ENCODE results near the gene KCNA5.

DNA sequence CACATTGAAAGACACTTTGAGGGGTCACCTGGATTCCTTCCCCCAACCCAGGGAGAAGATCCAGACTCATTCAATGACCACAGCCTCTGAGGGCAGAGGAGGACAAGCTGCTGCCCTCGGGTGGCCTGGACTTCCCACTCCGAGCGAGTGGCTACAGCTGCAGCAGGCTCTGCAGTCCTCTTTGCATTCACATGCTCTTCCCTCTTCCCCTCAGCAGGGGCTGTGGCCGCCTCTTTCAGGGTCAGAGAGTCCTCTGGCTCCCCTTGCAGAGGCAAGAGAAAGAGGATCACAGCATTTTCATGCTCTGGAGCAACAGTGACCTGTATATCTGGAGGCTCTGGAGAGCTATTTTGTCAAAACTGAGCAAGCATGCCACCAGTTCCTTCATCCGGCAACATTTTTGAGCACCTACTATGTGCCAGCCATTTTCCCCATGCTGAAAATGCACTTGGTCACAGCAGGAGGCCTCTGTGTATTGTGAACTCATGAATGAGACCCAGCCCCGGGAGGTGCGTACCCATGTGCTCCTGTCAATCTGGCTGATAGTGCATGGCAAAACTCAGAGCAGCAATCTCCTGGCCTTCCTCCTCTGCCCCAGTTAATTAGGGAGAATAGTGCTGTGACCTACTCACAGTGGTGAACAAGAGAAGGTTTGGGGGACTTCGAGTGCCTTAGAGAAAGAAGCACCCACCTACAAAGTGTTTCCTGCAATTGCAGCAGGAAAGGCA lies 42.9 kb upstream of the KCNA5 start:
- TF ChIP-seq POLR2A (IDR thresholded peaks at IDR 0.05) (no peak), CTCF (IDR thresholded peaks at IDR 0.05) (no peak), POLR2AphosphoS5 (IDR thresholded peaks at IDR 0.05) (no peak)
